ENCODE results near the gene NDOR1.

Gene NDOR1

GRCh38 chr9:137167747-137168572, 37.5 kb upstream of the NDOR1 start:
- no peak for DNase-seq

GRCh38 chr9:137168573-137168903, 37.0 kb upstream of the NDOR1 start:
- no peak for DNase-seq

- DNase-seq: no peak
Measured at GRCh38 chr9:137168904-137169856, 36.3 kb upstream of the NDOR1 start.

GRCh38 chr9:137169896-137170358, 35.6 kb upstream of the NDOR1 start, which contains the start of gene LRRC26:
TSS of gene LRRC26 (minus strand) at chr9:137170051. CDS start at chr9:137169943, 108 bp downstream.
- no peak for DNase-seq

GRCh38 chr9:137170486-137171148, 34.9 kb upstream of the NDOR1 start:
- DNase-seq: no peak

- no peak for DNase-seq
Measured at GRCh38 chr9:137171149-137171900, 34.2 kb upstream of the NDOR1 start.

- no peak for DNase-seq
Measured at GRCh38 chr9:137172901-137173795, 32.4 kb upstream of the NDOR1 start.

GRCh38 chr9:137173796-137174664, 31.5 kb upstream of the NDOR1 start:
- DNase-seq: no peak

- no peak for DNase-seq
Measured at GRCh38 chr9:137174722-137175293, 30.7 kb upstream of the NDOR1 start.

- no peak for DNase-seq
Measured at GRCh38 chr9:137175345-137175961, 30.0 kb upstream of the NDOR1 start.

GRCh38 chr9:137176302-137177182, 29.0 kb upstream of the NDOR1 start:
- DNase-seq: no peak

GRCh38 chr9:137178201-137178938, 27.1 kb upstream of the NDOR1 start:
- no peak for DNase-seq

GRCh38 chr9:137178939-137179630, 26.4 kb upstream of the NDOR1 start:
- no peak for DNase-seq

- no peak for DNase-seq
Measured at GRCh38 chr9:137179761-137180160, 25.7 kb upstream of the NDOR1 start.

- no peak for DNase-seq
Measured at GRCh38 chr9:137180491-137180890, 25.0 kb upstream of the NDOR1 start.

- no peak for DNase-seq
Measured at GRCh38 chr9:137181680-137182079, 23.8 kb upstream of the NDOR1 start.

- no peak for DNase-seq
Measured at GRCh38 chr9:137182836-137183235, 22.7 kb upstream of the NDOR1 start.
